B cell (primary cell): ENCODE results near the gene SMTN. TPM values are rescaled to one million over a fixed set of nuclear protein-coding genes. Genes with fewer than 3 reads are reported as not detected.

ENCODE experiments used
- ATAC-seq: fragments of 200-7000 bp; cut with Tn5 transposase; one replicate; pipeline ENCODE4 v1.10.0; 2021; ENCODE audit warnings: low read depth, mild to moderate bottlenecking, moderate number of reproducible peaks, moderate library complexity
- CTCF ChIA-PET: fragments of 350-600 bp; sonication (Branson Sonifier 250); formaldehyde crosslinking; loops from one replicate; lab custom pipeline; 2021; ENCODE audit warnings: antibody characterized with exemption, inconsistent platforms; lab: Charles Lee
- POLR2A ChIA-PET: fragments of 350-600 bp; sonication (Branson Sonifier 250); formaldehyde crosslinking; loops from one replicate; lab custom pipeline; 2021; ENCODE audit warnings: antibody characterized with exemption; lab: Charles Lee
- DNase-seq: peaks from one replicate; pipeline ENCODE4 v3.0.0; 2013
- H2AFZ ChIP-seq: 2 replicates; pipeline ENCODE4 v1.6.1; 2012; ENCODE audit warnings: mild to moderate bottlenecking, low read depth, low read length; ENCODE audit not compliant: insufficient read depth, poor library complexity, severe bottlenecking
- H3K27ac ChIP-seq, 2 donors: 1 replicate in 1 of 2; 2 replicates in 1 of 2; pipeline ENCODE4 v1.5.1; 2012 to 2013; ENCODE audit warnings: low read length in 2 of 2, mild to moderate bottlenecking in 2 of 2, moderate library complexity in 1 of 2
- H3K27me3 ChIP-seq, 4 experiments: fragments of 200-600 bp in 1 of 4; sonication (generic) in 1 of 4; replicated peaks in 1 of 4; 1 replicate in 2 of 4; 2 replicates in 2 of 4; pipeline versions ENCODE4 v1.6.1 to v1.7.0; 2013 to 2016; ENCODE audit warnings: low read length in 3 of 4, mild to moderate bottlenecking in 2 of 4, mixed read lengths in 1 of 4, moderate library complexity in 1 of 4; ENCODE audit not compliant: insufficient read depth in 4 of 4, control insufficient read depth in 3 of 4; ENCODE audit errors: control extremely low read depth in 1 of 4
- H3K36me3 ChIP-seq, 2 experiments: replicated peaks in 1 of 2; 1 replicate in 1 of 2; 2 replicates in 1 of 2; pipeline versions ENCODE4 v1.6.1 to v1.7.1; 2013; ENCODE audit warnings: low read length in 1 of 2; ENCODE audit not compliant: insufficient read depth in 2 of 2, control insufficient read depth in 1 of 2; ENCODE audit errors: control extremely low read depth in 1 of 2, extremely low read depth in 1 of 2
- H3K4me1 ChIP-seq, 2 donors: fragments of 200-600 bp in 1 of 2; sonication (generic) in 1 of 2; 1 replicate in 1 of 2; 2 replicates in 1 of 2; pipeline versions ENCODE4 v1.5.1 to v1.6.1; 2013 to 2017; ENCODE audit warnings: low read length in 2 of 2; ENCODE audit not compliant: control insufficient read depth in 2 of 2, insufficient read depth in 2 of 2
- H3K4me2 ChIP-seq: replicated peaks from 2 replicates; pipeline ENCODE3; 2012; ENCODE audit warnings: mild to moderate bottlenecking, low read depth, low read length; ENCODE audit not compliant: poor library complexity, severe bottlenecking
- H3K4me3 ChIP-seq, 5 experiments: fragments of 200-600 bp in 1 of 5; sonication (generic) in 1 of 5; 1 replicate in 3 of 5; 2 replicates in 2 of 5; pipeline versions ENCODE4 v1.5.1 to v1.7.0; 2011 to 2016; ENCODE audit warnings: low read length in 4 of 5, mild to moderate bottlenecking in 4 of 5, low read depth in 2 of 5, control low read depth in 1 of 5, moderate library complexity in 1 of 5; ENCODE audit not compliant: insufficient read depth in 1 of 5; ENCODE audit errors: control extremely low read depth in 1 of 5, extremely low read depth in 1 of 5
- H3K79me2 ChIP-seq: fragments of 200-600 bp; sonication (generic); one replicate; pipeline ENCODE4 v1.6.0; 2016; ENCODE audit warnings: low read length; ENCODE audit not compliant: control insufficient read depth, insufficient read depth
- H3K9ac ChIP-seq: fragments of 200-600 bp; sonication (generic); 2 replicates; pipeline ENCODE4 v1.6.1; 2017; ENCODE audit warnings: mild to moderate bottlenecking, low read length, moderate library complexity
- H3K9me3 ChIP-seq, 3 donors: one replicate each; pipeline versions ENCODE4 v1.6.1 to v1.7.1; 2013; ENCODE audit warnings: low read length in 2 of 3; ENCODE audit not compliant: control insufficient read depth in 2 of 3, insufficient read depth in 1 of 3; ENCODE audit errors: control extremely low read depth in 1 of 3
- H4K20me1 ChIP-seq: 2 replicates; pipeline ENCODE4 v1.6.0; 2012; ENCODE audit warnings: mild to moderate bottlenecking, low read length; ENCODE audit not compliant: insufficient read depth, control insufficient read depth, poor library complexity, severe bottlenecking
- H3K27ac Mint-ChIP-seq: one replicate; pipeline ENCODE4 v1.8.0; 2021; ENCODE audit warnings: mixed read lengths
- H3K27me3 Mint-ChIP-seq: one replicate; pipeline ENCODE4 v1.8.0; 2021; ENCODE audit warnings: mixed read lengths
- H3K4me1 Mint-ChIP-seq: one replicate; pipeline ENCODE4 v1.8.0; 2021; ENCODE audit warnings: mixed read lengths
- H3K4me3 Mint-ChIP-seq: one replicate; pipeline ENCODE4 v1.8.0; 2021; ENCODE audit warnings: mixed read lengths
- H3K9me3 Mint-ChIP-seq: one replicate; pipeline ENCODE4 v1.8.0; 2022; ENCODE audit warnings: mixed read lengths; ENCODE audit not compliant: insufficient read depth
- CTCF ChIP-seq: fragments of 200-600 bp; IDR thresholded peaks from one replicate; pipeline ENCODE4 v1.8.0; 2022; ENCODE audit warnings: antibody characterized with exemption, mild to moderate bottlenecking
- EZH2 ChIP-seq: IDR thresholded peaks from 2 replicates; pipeline ENCODE4 v1.6.1; 2012; ENCODE audit warnings: borderline replicate concordance, low read depth, mild to moderate bottlenecking, moderate library complexity, low read length; ENCODE audit not compliant: insufficient read depth, poor library complexity, severe bottlenecking
- WGBS: methylation state at CpG from one replicate; pipeline ENCODE4 v1.1.5; 2013; ENCODE audit warnings: missing lambda C conversion rate; ENCODE audit not compliant: insufficient coverage; 5-methylcytosine and 5-hydroxymethylcytosine counted together
- intact Hi-C: fragments of 100-400 bp; cut with micrococcal nuclease; formaldehyde crosslinking; loops from one replicate; pipeline ENCODE4 v1.10.0; 2022
- polyA plus RNA-seq: library from polyadenylated mRNA; depleted of rRNA; stranded (reverse); fragments of >200 nt; gene quantifications from 2 replicates; pipeline ENCODE4 v1.2.3, GENCODE V29; 2012
- total RNA-seq, 2 donors: library from RNA; stranded (reverse); fragments of 120-200 nt in 1 of 2; gene quantifications; 1 replicate in 1 of 2; 2 replicates in 1 of 2; pipeline versions ENCODE4 v1.2.3 to v1.2.4, GENCODE V29; 2013 to 2022

Gene SMTN
- total and polyA plus RNA-seq, 2 donors (not counting 1 experiment from before 2014, with no cell fraction given) = 4.0 to 7.0 TPM

GRCh38 chr22:31120230-31120629, 39.1 kb downstream of the SMTN start:
- Histone ChIP-seq H3K9ac (no peak overlapping the region), H3K4me1 (no peaks in the 10 kb centered on the region), H3K27ac (no peak overlapping the region), H4K20me1 (no peaks in the 10 kb centered on the region), H2AFZ (no peak overlapping the region), H3K9me3 (no peaks in the 10 kb centered on the region), H3K36me3 (no peaks in the 10 kb centered on the region), H3K4me2 (no peak overlapping the region), H3K79me2 (no peaks in the 10 kb centered on the region), H3K4me3 (no peak overlapping the region), H3K27me3 (peaks cover 0 to 2% (median 0%) of the 10 kb centered on the region in 4 experiments)
- intact Hi-C loops = no loop called here
- WGBS = 90% methylated on average over 4 of the region's 5 CpGs
- DNase-seq = no peak
- Mint-ChIP-seq H3K27me3 (no peaks in the 10 kb centered on the region), H3K27ac (no peak overlapping the region), H3K4me3 (no peak overlapping the region), H3K9me3 (no peaks in the 10 kb centered on the region), H3K4me1 (no peaks in the 10 kb centered on the region)
- ATAC-seq = no peak
- CTCF ChIA-PET = no interaction called here
- no peak for TF ChIP-seq CTCF
- no peak for TF ChIP-seq EZH2
- POLR2A ChIA-PET = no interaction called here

- Histone ChIP-seq H3K4me3 (no peak overlapping the region), H4K20me1 (no peaks in the 10 kb centered on the region), H3K79me2 (no peaks in the 10 kb centered on the region), H3K4me1 (no peaks in the 10 kb centered on the region), H3K9ac (no peak overlapping the region), H3K27ac (no peak overlapping the region), H3K36me3 (no peaks in the 10 kb centered on the region), H2AFZ (no peak overlapping the region), H3K9me3 (no peaks in the 10 kb centered on the region), H3K4me2 (no peak overlapping the region), H3K27me3 (peaks cover 0 to 2% (median 0%) of the 10 kb centered on the region in 4 experiments)
- WGBS = 91% methylated on average over 1 of the region's 1 CpG
- POLR2A ChIA-PET = no interaction called here
- H3K27me3 Mint-ChIP-seq = no peaks in the 10 kb centered on the region
- CTCF ChIA-PET = no interaction called here
- DNase-seq (no peak), ATAC-seq (no peak)
- no peaks in the 10 kb centered on the region for H3K9me3 Mint-ChIP-seq
- intact Hi-C loops = no loop called here
- H3K27ac Mint-ChIP-seq = no peak overlapping the region
- H3K4me1 Mint-ChIP-seq = no peaks in the 10 kb centered on the region
- TF ChIP-seq CTCF (no peak), EZH2 (no peak)
- H3K4me3 Mint-ChIP-seq = no peak overlapping the region
Measured at GRCh38 chr22:31120642-31121041, 39.5 kb downstream of the SMTN start.
